HG02571 (cell line): ENCODE measurements around the gene NOP9.
A peak's percentile ranks its signal among the peaks of the same experiment; 100 is the strongest.

Source experiments
- ATAC-seq: cut with Tn5 transposase; IDR thresholded peaks from one replicate; pipeline ENCODE4 v1.9.1; 2021; ENCODE audit warnings: mild to moderate bottlenecking, moderate library complexity; ENCODE audit not compliant: unreplicated experiment

Gene NOP9

DNA sequence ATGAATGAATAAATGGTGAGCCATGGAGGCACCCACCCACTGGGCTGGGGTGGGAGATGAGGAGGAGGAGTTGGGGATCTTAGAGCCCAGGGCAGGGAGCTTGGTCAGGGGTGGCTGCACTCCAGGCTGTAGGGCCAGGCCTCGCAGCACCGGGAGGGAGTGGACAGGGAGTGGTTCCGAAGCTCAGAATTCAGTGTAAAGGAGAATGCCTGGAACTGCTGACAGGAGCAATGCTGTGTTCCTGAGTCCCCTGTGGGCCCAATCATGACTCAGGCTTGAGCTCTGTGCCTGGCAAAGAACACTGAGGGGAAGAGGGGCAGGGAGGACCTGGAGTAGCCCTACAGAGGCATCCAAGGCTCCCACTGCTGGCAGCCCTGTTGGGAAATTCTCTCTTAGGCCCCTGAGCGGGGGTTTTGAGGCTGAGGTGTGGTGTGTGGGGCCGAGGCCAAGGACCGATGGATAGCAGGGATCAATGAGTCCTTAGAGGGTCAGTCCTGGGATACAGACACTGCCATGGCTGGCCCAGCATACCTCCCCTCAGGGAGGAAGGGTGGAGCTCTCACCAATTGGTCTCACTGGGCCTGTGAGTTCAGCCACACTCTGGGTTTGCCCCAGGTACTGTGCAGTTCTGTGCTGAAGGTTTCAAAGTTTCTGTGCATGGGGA lies 18.7 kb upstream of the NOP9 start:
- ATAC-seq, result no peak

GRCh38 chr14:24281636-24282035 lies 18.0 kb upstream of the NOP9 start:
- ATAC-seq, result no peak

DNA sequence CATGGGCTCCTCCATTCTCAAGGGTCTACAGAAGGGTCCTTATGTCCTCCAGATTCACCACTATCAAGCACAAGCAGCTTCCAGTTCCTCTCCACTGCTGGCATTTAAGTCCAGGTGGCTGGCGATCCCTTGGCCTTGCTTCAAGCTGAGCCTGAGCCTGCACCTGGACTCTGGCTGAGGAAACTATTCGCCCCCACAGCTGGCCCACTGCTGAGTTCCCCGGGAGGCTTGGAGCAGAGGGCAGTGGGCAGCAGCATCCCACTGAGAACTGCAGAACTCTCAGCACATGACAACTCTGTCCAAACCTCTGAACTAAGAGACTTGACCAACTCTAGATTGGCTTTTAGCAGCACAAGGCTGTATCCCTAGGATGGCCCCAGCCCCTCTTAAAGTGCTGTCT lies 16.9 kb upstream of the NOP9 start:
- no peak for ATAC-seq

- ATAC-seq, result no peak
Observed at GRCh38 chr14:24283796-24284460, 15.7 kb upstream of the NOP9 start.

DNA sequence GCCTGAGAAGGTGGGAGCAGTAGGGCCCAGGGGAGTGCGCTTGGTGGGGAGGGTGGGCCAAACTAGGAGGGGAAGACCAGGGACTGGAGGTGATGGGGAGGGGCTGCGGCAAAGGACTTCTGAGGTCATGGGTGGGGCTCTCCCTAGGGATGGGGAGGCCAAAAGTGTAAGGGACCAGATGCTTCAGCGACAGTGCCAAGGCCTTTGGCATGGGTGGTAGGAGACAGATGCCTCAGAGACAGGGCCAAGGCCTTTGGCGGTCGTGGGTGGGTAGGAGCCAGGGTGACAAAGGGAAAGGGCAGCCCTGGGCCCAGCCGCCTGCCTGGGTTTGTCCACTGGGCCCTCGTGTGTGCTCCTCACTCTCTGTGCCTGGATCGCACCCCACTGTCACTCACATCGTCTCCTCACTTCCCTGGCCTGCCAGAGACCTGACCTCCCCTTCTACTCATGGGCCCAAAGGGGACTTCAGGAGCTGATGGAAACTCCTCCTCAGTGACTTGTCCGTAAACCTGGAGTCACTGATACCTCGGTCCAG lies 15.1 kb upstream of the NOP9 start:
- ATAC-seq, result no peak

GRCh38 chr14:24285351-24285750 lies 14.3 kb upstream of the NOP9 start:
- no peak for ATAC-seq

- ATAC-seq, result no peak
Observed at GRCh38 chr14:24286996-24287395, 12.7 kb upstream of the NOP9 start.

- peak; percentile 70 for ATAC-seq
Observed at GRCh38 chr14:24289649-24290280, 9.9 kb upstream of the NOP9 start.

DNA sequence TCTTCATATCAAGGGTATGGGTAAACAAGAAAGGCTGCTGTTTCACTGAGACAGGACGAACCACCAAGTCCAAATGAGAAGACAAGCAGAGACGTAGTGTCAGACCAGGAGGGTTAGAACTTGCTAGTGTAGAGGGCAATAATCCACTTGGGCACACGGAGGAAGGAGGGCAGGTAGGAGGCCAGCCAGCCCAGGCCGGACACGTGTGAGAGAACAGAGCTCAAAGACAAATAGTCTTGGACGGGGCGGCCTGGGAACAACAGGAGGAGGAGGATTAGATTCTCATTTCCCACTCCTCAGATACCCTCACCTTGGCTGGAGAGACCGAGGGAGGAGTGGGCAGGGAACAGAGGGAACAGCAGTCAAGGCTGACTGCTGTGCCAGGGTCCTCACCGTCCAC lies 8.9 kb upstream of the NOP9 start:
- ATAC-seq, result no peak

GRCh38 chr14:24291446-24292117 lies 8.1 kb upstream of the NOP9 start:
- no peak for ATAC-seq

GRCh38 chr14:24292118-24292807 lies 7.4 kb upstream of the NOP9 start:
- ATAC-seq, result no peak

DNA sequence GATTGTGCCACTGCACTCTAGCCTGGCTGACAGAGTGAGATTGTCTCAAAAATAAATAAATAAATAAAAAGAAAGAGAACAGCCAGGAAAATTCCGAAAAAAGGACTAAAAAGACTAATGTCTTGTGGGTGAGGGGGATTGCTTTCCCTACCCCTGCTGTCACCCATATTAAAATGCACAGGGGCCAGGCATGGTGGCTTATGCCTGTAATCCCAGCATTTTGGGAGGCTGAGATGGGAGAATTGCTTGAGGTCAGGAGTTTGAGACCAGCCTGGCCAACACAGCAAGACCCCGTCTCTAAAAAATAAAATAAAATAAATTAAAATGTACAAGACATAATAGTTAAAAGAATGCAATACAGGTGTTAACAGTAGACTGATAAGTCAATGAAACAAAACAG lies 6.1 kb upstream of the NOP9 start:
- no peak for ATAC-seq

GRCh38 chr14:24296341-24297157 lies 3.1 kb upstream of the NOP9 start:
- no peak for ATAC-seq

DNA sequence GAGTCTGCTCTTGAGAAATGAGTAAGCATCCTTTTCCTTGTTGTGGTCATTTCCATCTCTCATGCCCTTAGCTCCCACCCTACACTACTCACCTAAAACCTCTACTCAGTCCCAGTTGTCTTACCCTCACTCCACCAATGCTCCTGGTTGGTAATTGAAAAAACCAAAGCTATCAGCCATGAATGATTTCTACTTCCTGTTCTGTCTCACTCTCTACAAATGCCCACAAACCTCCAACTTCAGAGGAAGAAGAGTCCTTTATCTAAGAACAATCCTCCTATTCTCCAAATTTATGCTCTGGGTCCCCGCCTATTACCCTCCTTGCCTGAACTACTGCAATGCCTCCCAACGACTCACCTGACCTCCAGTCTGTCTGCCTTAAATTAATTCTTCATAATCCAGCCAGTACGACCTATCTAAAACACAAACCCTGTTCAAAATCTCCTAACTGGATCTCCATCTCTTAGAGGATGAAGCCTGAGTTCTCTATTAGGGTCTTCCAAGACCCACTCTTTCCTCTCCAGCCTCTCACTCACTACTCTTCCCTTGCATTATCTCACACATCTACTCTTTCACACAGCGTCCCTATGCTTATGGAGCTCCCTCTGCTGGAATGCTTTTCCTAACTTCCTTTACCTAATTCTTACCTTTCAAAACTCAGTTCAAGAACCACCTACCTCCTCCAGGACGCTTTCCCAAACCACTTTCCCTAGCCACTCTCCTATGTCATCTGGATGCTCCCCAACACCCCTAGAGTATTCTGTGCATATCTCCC lies 2.3 kb upstream of the NOP9 start:
- ATAC-seq, result no peak

DNA sequence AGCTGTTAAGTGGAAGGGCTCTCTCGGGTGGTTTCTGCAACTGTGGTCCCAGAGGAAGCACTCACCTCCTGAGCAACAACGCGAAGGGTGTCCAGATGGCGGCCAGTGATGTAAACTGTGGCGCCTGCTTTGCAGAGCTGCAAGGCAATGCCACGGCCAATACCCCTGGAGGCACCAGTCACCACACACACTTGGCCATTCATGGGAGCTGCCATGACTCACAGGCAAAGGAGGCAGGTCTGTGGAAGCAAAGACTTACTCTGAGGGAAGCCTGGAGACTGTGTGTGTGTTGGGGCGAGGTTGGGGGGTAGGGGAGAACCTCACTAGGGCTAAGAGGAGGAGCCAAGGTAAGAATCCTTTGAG lies 777 bp upstream of the NOP9 start:
- ATAC-seq, result no peak

GRCh38 chr14:24300326-24300980 lies 803 bp downstream of the NOP9 start:
- no peak for ATAC-seq

GRCh38 chr14:24304019-24304387 lies 4.4 kb downstream of the NOP9 start:
- ATAC-seq, result no peak

GRCh38 chr14:24307156-24307574 lies 7.5 kb downstream of the NOP9 start:
- no peak for ATAC-seq
